Prostate gland (tissue), 2 donors: ENCODE measurements around the gene STIL.

ENCODE experiments used
- POLR2A ChIP-seq: fragments of 450-650 bp; IDR thresholded peaks from one replicate; pipeline ENCODE4 v1.6.1; 2016; ENCODE audit warnings: antibody characterized with exemption, mild to moderate bottlenecking
- POLR2AphosphoS5 ChIP-seq: sonication (generic); formaldehyde crosslinking; IDR thresholded peaks from one replicate; pipeline ENCODE4 v1.6.1; 2017; ENCODE audit warnings: antibody characterized with exemption
- TF ChIP-seq, protein P1 (sequence below), 4 experiments: fragments of 200-600 bp in 2 of 4; fragments of 450-650 bp in 2 of 4; sonication (generic) in 2 of 4; IDR thresholded peaks; 1 replicate in 3 of 4; 2 replicates in 1 of 4; pipeline ENCODE4 v1.5.1; 2016 to 2019; ENCODE audit warnings: antibody characterized with exemption in 4 of 4, mild to moderate bottlenecking in 2 of 4, moderate library complexity in 2 of 4

DNA sequence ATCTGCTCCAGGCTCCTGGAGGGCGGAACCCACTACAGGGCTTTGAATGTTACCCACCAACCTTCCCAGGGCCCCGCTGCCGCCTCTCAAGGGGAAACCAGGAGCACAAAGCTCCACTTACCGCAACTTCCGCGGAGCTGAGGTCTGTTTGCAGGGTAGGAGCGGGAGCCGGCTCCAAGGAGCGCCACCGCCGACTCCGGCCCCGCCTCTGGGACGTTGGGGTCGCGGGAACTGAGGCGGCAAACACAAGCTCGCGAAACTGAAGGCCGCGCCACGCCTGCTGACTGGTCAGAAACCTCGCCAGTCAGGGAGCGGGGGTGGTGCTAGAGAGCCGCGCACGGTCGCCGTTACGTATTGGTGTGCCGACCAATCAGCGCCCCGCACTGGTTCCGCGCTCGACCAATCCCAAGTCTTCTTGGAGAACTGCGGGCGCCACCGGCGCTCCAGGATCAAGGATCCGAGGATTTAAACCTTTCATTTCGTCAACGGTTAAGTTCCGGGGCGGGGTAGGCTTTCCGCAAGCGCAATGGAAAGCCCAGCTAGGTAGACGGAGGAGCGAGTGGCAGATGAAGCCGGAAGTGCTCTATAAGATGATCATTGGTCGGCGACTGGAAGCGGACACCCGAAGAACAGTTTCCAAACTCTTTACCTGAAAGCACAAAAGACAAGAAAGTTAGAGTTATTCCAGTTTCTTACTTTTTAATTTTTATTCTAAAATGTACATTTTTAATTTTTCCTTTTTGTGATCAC, at the start of gene STIL:
- TF ChIP-seq, protein P1, sequence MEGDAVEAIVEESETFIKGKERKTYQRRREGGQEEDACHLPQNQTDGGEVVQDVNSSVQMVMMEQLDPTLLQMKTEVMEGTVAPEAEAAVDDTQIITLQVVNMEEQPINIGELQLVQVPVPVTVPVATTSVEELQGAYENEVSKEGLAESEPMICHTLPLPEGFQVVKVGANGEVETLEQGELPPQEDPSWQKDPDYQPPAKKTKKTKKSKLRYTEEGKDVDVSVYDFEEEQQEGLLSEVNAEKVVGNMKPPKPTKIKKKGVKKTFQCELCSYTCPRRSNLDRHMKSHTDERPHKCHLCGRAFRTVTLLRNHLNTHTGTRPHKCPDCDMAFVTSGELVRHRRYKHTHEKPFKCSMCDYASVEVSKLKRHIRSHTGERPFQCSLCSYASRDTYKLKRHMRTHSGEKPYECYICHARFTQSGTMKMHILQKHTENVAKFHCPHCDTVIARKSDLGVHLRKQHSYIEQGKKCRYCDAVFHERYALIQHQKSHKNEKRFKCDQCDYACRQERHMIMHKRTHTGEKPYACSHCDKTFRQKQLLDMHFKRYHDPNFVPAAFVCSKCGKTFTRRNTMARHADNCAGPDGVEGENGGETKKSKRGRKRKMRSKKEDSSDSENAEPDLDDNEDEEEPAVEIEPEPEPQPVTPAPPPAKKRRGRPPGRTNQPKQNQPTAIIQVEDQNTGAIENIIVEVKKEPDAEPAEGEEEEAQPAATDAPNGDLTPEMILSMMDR (IDR thresholded peaks at IDR 0.05), result peak in 2 of 4 experiments; percentile 19 to 44
- TF ChIP-seq POLR2A, result no peak
- TF ChIP-seq POLR2AphosphoS5, result peak; percentile 99
